VCaP (cell line): ENCODE results near the gene MAP4K3.

Source experiments
- H3K27ac ChIP-seq: fragments of 450-650 bp; 2 replicates; pipeline ENCODE4 v1.5.1; 2017
- CTCF ChIP-seq: fragments of 450-650 bp; conservative IDR thresholded peaks from 2 replicates; pipeline ENCODE4 v1.5.1; 2017; ENCODE audit warnings: mild to moderate bottlenecking, moderate library complexity

The MAP4K3 gene

GRCh38 chr2:39217192-39217550, 219.9 kb downstream of the MAP4K3 start:
- H3K27ac ChIP-seq, result peak overlapping the region; percentile 47
- no peak for TF ChIP-seq CTCF

- TF ChIP-seq CTCF, result no peak
- H3K27ac ChIP-seq, result peak overlapping the region; percentile 47
These were observed 220.5 kb downstream of the MAP4K3 start for GRCh38 chr2:39216346-39217191.

- no peak for TF ChIP-seq CTCF
- no peak overlapping the region for H3K27ac ChIP-seq
These were observed 221.5 kb downstream of the MAP4K3 start for GRCh38 chr2:39215545-39215944.

GRCh38 chr2:39213015-39213414, 224.1 kb downstream of the MAP4K3 start:
- TF ChIP-seq CTCF, result no peak
- H3K27ac ChIP-seq, result no peak overlapping the region

- H3K27ac ChIP-seq, result no peak overlapping the region
- no peak for TF ChIP-seq CTCF
These were observed 226.2 kb downstream of the MAP4K3 start for GRCh38 chr2:39210846-39211245.

- no peak for TF ChIP-seq CTCF
- no peak overlapping the region for H3K27ac ChIP-seq
These were observed 233.7 kb downstream of the MAP4K3 start for GRCh38 chr2:39203382-39203781.

- no peak overlapping the region for H3K27ac ChIP-seq
- no peak for TF ChIP-seq CTCF
These were observed 234.3 kb downstream of the MAP4K3 start for GRCh38 chr2:39202639-39203369.
